ENCODE results near the gene NADSYN1. TPM values are rescaled to one million over a fixed set of nuclear protein-coding genes. Genes with fewer than 3 reads are reported as not detected.

NADSYN1 gene
- total and polyA plus RNA-seq, 2 experiments from 2014 or later: 35.6 to 54.9 TPM

DNA sequence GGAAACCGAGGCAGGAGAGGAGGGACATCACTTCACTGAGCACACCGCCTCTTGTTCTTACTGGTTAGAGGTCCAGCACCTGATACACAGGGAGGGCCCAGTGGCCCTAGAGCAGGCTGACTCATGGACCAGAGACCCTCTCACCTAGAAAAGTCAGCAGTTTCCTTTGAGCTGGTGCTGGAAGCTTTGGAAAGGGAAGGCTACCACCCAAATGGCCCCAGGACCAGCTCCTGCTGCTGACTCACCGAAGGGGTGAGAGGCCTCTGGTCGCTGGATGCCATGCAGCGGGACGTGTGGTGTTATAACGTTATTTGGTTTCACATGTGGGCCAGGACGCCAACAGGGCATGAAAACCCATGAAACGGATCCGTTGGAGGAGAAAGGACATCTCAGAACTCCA lies 3.8 kb downstream of the NADSYN1 start (continued):
- TF ChIP-seq, protein P1, sequence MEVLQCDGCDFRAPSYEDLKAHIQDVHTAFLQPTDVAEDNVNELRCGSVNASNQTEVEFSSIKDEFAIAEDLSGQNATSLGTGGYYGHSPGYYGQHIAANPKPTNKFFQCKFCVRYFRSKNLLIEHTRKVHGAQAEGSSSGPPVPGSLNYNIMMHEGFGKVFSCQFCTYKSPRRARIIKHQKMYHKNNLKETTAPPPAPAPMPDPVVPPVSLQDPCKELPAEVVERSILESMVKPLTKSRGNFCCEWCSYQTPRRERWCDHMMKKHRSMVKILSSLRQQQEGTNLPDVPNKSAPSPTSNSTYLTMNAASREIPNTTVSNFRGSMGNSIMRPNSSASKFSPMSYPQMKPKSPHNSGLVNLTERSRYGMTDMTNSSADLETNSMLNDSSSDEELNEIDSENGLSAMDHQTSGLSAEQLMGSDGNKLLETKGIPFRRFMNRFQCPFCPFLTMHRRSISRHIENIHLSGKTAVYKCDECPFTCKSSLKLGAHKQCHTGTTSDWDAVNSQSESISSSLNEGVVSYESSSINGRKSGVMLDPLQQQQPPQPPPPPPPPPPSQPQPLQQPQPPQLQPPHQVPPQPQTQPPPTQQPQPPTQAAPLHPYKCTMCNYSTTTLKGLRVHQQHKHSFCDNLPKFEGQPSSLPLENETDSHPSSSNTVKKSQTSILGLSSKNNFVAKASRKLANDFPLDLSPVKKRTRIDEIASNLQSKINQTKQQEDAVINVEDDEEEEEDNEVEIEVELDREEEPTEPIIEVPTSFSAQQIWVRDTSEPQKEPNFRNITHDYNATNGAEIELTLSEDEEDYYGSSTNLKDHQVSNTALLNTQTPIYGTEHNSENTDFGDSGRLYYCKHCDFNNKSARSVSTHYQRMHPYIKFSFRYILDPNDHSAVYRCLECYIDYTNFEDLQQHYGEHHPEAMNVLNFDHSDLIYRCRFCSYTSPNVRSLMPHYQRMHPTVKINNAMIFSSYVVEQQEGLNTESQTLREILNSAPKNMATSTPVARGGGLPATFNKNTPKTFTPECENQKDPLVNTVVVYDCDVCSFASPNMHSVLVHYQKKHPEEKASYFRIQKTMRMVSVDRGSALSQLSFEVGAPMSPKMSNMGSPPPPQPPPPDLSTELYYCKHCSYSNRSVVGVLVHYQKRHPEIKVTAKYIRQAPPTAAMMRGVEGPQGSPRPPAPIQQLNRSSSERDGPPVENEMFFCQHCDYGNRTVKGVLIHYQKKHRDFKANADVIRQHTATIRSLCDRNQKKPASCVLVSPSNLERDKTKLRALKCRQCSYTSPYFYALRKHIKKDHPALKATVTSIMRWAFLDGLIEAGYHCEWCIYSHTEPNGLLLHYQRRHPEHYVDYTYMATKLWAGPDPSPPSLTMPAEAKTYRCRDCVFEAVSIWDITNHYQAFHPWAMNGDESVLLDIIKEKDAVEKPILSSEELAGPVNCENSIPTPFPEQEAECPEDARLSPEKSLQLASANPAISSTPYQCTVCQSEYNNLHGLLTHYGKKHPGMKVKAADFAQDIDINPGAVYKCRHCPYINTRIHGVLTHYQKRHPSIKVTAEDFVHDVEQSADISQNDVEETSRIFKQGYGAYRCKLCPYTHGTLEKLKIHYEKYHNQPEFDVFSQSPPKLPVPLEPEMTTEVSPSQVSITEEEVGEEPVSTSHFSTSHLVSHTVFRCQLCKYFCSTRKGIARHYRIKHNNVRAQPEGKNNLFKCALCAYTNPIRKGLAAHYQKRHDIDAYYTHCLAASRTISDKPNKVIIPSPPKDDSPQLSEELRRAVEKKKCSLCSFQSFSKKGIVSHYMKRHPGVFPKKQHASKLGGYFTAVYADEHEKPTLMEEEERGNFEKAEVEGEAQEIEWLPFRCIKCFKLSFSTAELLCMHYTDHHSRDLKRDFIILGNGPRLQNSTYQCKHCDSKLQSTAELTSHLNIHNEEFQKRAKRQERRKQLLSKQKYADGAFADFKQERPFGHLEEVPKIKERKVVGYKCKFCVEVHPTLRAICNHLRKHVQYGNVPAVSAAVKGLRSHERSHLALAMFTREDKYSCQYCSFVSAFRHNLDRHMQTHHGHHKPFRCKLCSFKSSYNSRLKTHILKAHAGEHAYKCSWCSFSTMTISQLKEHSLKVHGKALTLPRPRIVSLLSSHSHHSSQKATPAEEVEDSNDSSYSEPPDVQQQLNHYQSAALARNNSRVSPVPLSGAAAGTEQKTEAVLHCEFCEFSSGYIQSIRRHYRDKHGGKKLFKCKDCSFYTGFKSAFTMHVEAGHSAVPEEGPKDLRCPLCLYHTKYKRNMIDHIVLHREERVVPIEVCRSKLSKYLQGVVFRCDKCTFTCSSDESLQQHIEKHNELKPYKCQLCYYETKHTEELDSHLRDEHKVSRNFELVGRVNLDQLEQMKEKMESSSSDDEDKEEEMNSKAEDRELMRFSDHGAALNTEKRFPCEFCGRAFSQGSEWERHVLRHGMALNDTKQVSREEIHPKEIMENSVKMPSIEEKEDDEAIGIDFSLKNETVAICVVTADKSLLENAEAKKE (CRISPR knock-in tag; IDR thresholded peaks at IDR 0.05): no peak
- no peak for TF ChIP-seq POLR2AphosphoS5 (IDR thresholded peaks at IDR 0.05; ENCODE audit: low read depth)
- no peak for TF ChIP-seq STAT1 (IDR thresholded peaks at IDR 0.05; ENCODE audit: unreplicated experiment)
- no peak for TF ChIP-seq ZNF114 (CRISPR knock-in tag; IDR thresholded peaks at IDR 0.05)
- TF ChIP-seq, protein P2, sequence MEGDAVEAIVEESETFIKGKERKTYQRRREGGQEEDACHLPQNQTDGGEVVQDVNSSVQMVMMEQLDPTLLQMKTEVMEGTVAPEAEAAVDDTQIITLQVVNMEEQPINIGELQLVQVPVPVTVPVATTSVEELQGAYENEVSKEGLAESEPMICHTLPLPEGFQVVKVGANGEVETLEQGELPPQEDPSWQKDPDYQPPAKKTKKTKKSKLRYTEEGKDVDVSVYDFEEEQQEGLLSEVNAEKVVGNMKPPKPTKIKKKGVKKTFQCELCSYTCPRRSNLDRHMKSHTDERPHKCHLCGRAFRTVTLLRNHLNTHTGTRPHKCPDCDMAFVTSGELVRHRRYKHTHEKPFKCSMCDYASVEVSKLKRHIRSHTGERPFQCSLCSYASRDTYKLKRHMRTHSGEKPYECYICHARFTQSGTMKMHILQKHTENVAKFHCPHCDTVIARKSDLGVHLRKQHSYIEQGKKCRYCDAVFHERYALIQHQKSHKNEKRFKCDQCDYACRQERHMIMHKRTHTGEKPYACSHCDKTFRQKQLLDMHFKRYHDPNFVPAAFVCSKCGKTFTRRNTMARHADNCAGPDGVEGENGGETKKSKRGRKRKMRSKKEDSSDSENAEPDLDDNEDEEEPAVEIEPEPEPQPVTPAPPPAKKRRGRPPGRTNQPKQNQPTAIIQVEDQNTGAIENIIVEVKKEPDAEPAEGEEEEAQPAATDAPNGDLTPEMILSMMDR (conservative IDR thresholded peaks at IDR 0.05; ENCODE audit: low read depth in 2 of 2): no peak
- no peak for TF ChIP-seq EZH2 (IDR thresholded peaks at IDR 0.05; ENCODE audit: low read depth, unreplicated experiment)
- no peak for TF ChIP-seq NANOG (IDR thresholded peaks at IDR 0.05; ENCODE audit: borderline replicate concordance)
- TF ChIP-seq, protein P3, sequence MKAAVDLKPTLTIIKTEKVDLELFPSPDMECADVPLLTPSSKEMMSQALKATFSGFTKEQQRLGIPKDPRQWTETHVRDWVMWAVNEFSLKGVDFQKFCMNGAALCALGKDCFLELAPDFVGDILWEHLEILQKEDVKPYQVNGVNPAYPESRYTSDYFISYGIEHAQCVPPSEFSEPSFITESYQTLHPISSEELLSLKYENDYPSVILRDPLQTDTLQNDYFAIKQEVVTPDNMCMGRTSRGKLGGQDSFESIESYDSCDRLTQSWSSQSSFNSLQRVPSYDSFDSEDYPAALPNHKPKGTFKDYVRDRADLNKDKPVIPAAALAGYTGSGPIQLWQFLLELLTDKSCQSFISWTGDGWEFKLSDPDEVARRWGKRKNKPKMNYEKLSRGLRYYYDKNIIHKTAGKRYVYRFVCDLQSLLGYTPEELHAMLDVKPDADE (IDR thresholded peaks at IDR 0.05): no peak
- TF ChIP-seq JUNB (IDR thresholded peaks at IDR 0.05; ENCODE audit: unreplicated experiment): no peak
- TF ChIP-seq EZH2phosphoT487 (IDR thresholded peaks at IDR 0.05; ENCODE audit: unreplicated experiment): no peak

All from GM23338 (cell line).